ENCODE data around the gene OR14A2. TPM values are rescaled to one million over a fixed set of nuclear protein-coding genes. Genes with fewer than 3 reads are reported as not detected.

Gene OR14A2
- total RNA-seq, 1 donor from 2014 or later: not detected

Other genes with a start within 250 kb of the OR14A2 start
- gene OR2C3, start 211.7 kb downstream of the OR14A2 start, total RNA-seq: 0.08 TPM
- gene GCSAML, start 199.0 kb downstream of the OR14A2 start, total RNA-seq: 0.91 TPM
- not detected for gene OR2G2, start 159.8 kb downstream of the OR14A2 start, total RNA-seq
- not detected for gene OR2G3, start 142.6 kb downstream of the OR14A2 start, total RNA-seq
- not detected for gene OR13G1, start 68.4 kb downstream of the OR14A2 start, total RNA-seq
- not detected for gene OR6F1, start 31.5 kb downstream of the OR14A2 start, total RNA-seq
- gene OR14K1, start 9.5 kb downstream of the OR14A2 start, total RNA-seq: not detected
- not detected for gene OR1C1, start 12.4 kb upstream of the OR14A2 start, total RNA-seq
- gene OR14A16, start 76.0 kb upstream of the OR14A2 start, total RNA-seq: not detected
- gene OR11L1, start 93.8 kb upstream of the OR14A2 start, total RNA-seq: not detected
- gene TRIM58, start 109.0 kb upstream of the OR14A2 start, total RNA-seq: 0.42 TPM
- not detected for gene OR2W3, start 147.4 kb upstream of the OR14A2 start, total RNA-seq
- gene OR2T8, start 172.1 kb upstream of the OR14A2 start, total RNA-seq: not detected
- gene OR2AJ1, start 176.7 kb upstream of the OR14A2 start, total RNA-seq: not detected
- not detected for gene OR2L8, start 200.7 kb upstream of the OR14A2 start, total RNA-seq
- gene OR2AK2, start 217.1 kb upstream of the OR14A2 start, total RNA-seq: not detected

All from ureter (tissue), 1 donor.